ENCODE measurements around the gene PNP.

DNA sequence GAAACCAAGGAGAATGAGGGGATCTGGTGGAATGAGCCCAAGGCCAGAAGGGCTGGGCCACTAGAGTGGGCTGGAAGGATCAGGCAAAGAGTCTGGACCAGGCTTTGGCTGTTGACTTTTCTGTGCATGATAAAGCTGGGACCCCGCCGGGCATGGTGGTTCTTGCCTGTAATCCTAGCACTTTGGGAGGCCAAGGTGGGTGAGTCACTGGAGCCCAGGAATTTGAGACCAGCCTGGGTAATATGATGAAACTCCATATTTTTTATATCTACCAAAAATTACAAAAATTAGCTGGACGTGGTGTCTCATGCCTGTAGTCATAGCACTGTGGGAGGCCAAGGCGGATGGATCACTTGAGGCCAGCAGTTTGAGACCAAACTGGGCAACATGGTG lies 32.8 kb upstream of the PNP start:
- TF ChIP-seq, protein P1, sequence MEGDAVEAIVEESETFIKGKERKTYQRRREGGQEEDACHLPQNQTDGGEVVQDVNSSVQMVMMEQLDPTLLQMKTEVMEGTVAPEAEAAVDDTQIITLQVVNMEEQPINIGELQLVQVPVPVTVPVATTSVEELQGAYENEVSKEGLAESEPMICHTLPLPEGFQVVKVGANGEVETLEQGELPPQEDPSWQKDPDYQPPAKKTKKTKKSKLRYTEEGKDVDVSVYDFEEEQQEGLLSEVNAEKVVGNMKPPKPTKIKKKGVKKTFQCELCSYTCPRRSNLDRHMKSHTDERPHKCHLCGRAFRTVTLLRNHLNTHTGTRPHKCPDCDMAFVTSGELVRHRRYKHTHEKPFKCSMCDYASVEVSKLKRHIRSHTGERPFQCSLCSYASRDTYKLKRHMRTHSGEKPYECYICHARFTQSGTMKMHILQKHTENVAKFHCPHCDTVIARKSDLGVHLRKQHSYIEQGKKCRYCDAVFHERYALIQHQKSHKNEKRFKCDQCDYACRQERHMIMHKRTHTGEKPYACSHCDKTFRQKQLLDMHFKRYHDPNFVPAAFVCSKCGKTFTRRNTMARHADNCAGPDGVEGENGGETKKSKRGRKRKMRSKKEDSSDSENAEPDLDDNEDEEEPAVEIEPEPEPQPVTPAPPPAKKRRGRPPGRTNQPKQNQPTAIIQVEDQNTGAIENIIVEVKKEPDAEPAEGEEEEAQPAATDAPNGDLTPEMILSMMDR (IDR thresholded peaks at IDR 0.05; ENCODE audit: low read depth, low read length), result no peak
- TF ChIP-seq EZH2phosphoT487 (IDR thresholded peaks at IDR 0.05; ENCODE audit: low read depth), result no peak

Measured in OCI-LY3 (cell line).